ENCODE data around the gene OPCML.

- TF ChIP-seq CTCF (conservative IDR thresholded peaks at IDR 0.05 in 1 of 2, IDR thresholded peaks at IDR 0.05 in 1 of 2; ENCODE audit: low read depth in 1 of 2, low read length in 2 of 2), result no peak
- no peak for TF ChIP-seq EZH2 (IDR thresholded peaks at IDR 0.05; ENCODE audit: low read length, missing control alignments)
These were observed 655.6 kb downstream of the OPCML start for GRCh38 chr11:132876705-132877104.
